NCI-H510A treated with DMSO at 0.1 percent for 48 hours (cell line): ENCODE results near the gene ATG3.
"Not testable (repeated sequence)": the region's sequence is repeated elsewhere in the genome, so short reads cannot be mapped to it uniquely, and the experiment has no call there.

Experiments used
- DNase-seq: peaks from one replicate; lab custom pipeline; 2025; lab: John Stamatoyannopoulos, UW

Gene ATG3

DNA sequence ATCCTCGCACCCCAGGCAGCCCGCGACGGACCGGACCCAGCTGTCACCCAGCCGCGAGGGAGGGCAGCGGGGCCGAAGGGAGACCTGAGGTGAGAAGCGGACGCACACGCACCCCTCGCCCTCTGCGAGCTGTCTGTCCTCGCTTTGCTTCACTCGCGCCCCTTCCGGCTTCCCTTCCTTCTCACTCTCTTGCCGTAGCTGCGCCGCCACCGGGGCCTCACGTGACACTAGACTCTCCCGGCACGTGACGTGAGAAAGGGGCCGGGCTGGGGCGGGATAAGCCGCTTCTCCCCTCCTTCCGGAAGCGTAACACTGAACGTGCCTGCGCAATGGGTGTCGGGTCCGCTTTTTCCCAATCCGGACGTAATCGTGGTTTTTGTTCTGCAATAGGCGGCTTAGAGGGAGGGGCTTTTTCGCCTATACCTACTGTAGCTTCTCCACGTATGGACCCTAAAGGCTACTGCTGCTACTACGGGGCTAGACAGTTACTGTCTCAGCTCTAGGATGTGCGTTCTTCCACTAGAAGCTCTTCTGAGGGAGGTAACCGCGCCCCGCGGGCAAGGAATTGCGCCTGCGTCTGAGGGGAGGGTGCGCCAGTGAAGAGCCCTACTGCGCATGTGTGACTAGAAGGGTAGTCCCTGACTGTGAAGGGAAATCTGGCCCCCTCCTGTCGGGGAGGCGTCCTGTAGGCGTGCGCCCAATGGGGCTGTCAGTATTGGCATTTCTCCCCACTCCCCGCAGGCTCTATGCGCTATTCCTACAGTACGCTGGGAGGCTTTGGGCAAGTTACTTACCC is at the start of gene ATG3, which contains the start of gene SLC35A5:
ATG3 (minus strand) TSS at position 229 of the 796 bp plus-strand sequence. CDS start 434 bp downstream, outside the sequence.
SLC35A5 (plus strand) TSS at position 312 of the 796 bp plus-strand sequence. CDS start 1,359 bp downstream, outside the sequence.
- DNase-seq, result peak; percentile 94

DNA sequence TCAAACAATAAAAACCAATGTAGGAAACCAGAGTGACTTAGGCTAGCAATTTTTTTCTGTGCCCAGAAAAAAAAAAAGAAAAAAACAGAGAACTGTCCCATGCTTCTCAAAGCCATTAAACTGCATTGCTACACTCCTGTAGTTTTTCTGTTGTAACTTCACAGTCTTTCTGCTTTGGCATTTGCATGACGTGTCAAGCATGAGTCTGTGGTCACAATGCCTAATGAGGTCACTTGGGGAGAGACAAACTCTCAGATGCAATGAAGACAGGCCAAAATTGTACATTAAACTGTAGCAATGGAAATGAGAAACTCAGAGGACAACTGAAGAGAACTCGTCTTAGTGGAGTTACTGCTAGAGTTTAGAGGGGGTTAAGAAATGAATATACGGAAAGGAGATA is 48.4 kb upstream of the ATG3 start:
- no peak for DNase-seq

DNA sequence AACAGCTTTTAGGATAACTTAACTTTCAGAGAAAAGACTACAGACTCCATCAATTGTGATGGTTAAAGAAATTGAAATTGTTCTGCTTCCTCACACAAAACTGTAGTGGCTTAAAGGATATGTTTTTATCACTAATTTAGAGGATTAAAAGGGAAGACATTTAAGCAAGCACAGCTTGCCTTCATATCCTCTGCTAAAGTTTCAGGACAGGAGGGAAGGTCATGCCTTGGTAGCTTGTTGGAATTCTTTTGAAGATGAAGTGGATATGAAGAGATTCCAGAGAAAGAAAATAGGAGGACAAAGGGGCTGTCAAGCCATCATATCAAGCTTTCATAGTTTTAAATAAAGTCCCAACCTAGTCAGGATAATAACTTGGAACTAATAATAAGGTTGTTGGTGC is 46.1 kb upstream of the ATG3 start:
- DNase-seq, result no peak

DNA sequence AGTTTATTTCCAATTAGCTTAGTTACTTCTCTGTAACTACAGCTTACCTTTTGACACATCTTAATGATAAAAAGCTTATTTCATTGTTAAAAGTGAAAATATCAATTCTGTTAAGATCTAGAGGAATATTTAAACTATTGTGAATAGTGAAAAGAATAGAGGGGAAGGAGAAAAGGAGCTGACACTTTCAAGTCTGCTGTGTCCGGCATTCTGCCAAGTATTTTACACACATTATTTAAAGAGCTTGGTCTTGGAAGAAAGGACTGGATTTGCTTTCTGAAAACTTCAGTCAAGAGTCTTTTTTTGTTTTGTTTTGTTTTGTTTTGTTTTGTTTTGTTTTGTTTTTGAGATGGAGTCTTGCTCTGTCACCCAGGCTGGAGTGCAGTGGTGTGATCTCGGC is 44.3 kb upstream of the ATG3 start:
- DNase-seq, result no peak

- no peak for DNase-seq
These were observed 43.5 kb upstream of the ATG3 start for GRCh38 chr3:112605285-112605684.

- DNase-seq, result no peak
These were observed 42.8 kb upstream of the ATG3 start for GRCh38 chr3:112604536-112604935.

GRCh38 chr3:112602217-112602838 is 40.6 kb upstream of the ATG3 start:
- DNase-seq, result no peak

DNA sequence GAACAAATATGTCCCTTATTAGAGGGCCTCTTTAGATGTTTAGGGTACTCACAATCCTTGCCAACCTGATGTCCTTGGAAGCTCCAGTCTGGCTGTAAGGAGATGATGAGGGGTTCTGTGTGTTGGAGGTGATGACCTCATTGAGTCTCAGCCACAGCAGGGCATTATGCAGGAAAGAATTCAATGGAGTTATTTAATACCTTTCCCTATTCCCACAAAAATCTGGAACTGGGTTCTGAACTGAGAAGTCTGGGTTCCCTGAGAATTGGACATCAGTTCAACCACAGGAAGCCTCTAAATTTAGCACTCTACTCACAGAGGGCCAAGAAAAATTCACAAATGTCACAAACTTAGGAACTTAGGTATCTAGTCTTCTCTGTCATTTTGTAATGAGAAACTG is 37.0 kb upstream of the ATG3 start:
- DNase-seq, result no peak

GRCh38 chr3:112597945-112598344 is 36.2 kb upstream of the ATG3 start:
- DNase-seq, result no peak

DNA sequence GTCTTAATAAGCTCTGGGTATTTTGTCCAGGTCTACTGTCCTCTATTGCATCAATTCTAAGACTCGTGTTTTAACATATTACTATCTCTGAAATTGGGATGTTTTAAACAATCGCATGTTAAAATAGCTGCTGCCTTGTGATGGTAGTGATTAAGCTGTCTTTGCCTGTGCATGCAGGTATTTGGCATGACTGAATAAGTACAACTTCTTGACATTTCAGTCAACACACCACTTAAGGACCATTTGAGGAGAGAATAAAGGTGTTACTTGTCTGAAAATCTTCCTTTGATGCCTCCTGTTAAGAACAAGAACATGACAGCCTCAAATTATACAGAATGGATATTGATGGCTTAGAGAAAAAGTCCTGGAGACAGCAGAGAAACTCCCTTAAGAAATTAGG is 33.1 kb upstream of the ATG3 start:
- DNase-seq, result no peak

DNA sequence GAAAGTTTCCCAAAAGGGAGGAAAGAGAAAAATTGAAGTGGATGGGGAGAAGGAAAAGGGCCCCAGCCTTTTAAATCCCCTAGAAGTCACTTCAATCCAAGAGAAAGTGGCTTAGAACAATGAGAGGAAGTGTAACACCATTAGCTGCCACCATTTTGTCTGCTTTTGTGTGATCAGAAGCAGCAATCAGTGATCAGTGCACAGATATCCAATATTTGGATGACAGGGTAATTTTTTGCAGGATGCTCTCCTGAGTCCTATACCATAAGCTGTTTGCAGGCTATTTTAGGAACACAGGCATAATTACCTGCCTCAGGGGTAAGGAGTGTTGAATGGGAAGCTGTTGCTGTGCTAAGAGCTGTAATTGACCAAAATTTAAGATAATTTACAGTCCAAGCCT is 31.5 kb upstream of the ATG3 start:
- DNase-seq, result no peak

DNA sequence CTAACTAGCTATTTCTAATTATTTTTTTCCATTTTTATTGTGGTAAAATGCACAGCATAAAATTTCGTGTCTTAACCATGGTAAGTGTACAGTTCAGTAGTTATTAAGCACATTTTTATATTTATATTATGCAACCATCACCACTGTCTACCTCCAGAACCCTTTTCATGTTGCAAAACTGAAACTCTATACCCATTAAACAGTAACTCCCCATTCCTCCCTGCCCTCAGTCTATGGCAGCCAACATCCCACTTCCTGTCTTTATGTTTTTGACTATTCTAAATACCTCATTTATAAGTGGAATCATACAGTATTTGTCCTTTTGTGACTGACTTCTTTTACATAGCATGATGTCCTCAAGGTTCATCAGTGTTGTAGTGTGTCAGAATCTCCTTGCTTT is 25.6 kb upstream of the ATG3 start:
- DNase-seq, result no peak

- no peak for DNase-seq
These were observed 24.0 kb upstream of the ATG3 start for GRCh38 chr3:112585782-112586181.

- no peak for DNase-seq
These were observed 21.3 kb upstream of the ATG3 start for GRCh38 chr3:112583105-112583504.

DNA sequence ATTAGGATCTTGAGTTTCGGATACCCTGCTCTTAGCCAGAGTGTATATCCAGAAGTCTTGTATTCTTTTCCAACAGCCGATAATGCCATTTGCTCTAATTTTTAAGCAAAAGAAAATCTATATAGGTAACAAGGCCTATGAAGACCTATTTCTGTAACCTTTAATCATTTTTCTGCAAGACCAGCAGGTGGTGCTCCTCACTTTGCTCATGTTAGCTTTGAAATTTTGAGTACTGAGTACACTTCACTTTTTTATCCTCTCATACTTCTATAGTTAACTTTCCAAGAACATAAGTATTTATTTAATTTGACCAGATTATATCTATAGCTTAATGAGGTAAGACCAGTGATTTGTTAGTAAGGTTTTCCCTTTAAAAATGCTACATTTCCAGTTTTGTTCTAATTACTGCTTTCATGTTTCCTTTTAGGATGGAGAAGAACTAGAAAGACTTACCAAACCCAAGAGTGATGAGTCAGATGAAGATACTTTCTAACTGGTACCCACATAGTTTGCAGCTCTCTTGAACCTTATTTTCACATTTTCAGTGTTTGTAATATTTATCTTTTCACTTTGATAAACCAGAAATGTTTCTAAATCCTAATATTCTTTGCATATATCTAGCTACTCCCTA is 20.6 kb upstream of the ATG3 start:
- DNase-seq, result peak; percentile 37

DNA sequence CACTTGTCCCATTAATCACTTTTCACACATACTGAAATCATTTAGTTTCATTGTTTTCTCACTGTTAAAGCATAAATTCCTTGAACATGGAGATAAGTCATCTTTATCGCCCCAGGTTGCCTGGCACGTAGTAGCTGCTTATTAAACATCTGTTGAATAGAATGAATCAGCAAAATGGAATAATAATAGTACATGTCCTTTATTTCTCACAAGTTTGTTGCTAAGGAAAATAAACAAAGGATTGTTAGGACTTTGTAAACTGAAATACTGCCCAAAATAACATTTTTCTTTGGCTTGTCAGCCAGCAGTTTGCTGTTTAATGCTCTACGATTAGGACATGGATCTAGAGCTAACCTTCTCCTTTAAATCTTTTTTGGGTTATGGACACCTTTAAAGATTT is 17.9 kb upstream of the ATG3 start:
- DNase-seq, result no peak

DNA sequence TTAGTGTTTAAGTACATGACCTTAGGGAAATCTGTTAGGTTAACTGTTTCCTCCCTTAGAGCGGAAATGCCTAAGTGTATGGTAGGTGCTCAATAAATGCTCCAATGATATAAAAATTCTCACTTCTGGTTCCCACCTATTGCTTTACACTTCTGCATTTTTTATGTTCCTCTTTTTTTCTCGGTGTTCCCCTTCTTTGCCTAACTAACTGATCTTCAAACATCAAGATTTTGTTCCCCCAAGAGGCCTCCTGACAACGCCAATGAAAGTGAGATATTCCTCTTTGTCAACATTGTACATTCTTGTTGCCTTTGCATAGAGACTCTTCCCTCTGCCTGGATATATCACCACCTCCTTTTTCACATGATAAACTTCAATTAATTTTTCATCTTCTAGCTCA is 17.5 kb upstream of the ATG3 start:
- DNase-seq, result no peak

- DNase-seq, result no peak
These were observed 10.9 kb upstream of the ATG3 start for GRCh38 chr3:112572701-112573100.

- no peak for DNase-seq
These were observed 7.5 kb upstream of the ATG3 start for GRCh38 chr3:112569265-112569664.

DNA sequence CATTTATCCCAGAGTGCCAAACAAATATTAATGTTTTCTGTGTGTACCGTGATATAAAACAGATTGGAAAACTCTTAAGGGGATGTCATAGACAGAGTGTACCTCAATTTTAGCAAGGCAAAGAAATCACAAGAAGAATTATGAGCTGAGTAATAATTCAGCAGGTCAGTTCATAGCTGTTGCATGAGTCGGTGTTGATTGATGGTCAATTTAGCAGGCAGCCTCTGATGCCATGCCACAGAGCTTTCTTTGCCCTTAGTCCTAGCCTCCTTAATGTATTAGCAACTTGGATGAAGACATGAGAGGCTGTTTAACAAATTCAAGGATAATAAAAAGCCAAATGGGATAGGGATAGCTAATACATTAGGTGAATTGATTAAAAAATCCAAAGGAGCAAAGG is 6.9 kb upstream of the ATG3 start:
- no peak for DNase-seq

- no peak for DNase-seq
These were observed 3.2 kb upstream of the ATG3 start for GRCh38 chr3:112564940-112565305.

GRCh38 chr3:112564247-112564939 is 2.6 kb upstream of the ATG3 start:
- not testable (repeated sequence) for DNase-seq

GRCh38 chr3:112561484-112561733 is 353 bp downstream of the ATG3 start:
- DNase-seq, result no peak
